ENCODE data around the gene TARP.
A peak's percentile ranks its signal among the peaks of the same experiment; 100 is the strongest.
"Not testable (repeated sequence)": the region's sequence is repeated elsewhere in the genome, so short reads cannot be mapped to it uniquely, and the experiment has no call there.

Gene TARP

DNA sequence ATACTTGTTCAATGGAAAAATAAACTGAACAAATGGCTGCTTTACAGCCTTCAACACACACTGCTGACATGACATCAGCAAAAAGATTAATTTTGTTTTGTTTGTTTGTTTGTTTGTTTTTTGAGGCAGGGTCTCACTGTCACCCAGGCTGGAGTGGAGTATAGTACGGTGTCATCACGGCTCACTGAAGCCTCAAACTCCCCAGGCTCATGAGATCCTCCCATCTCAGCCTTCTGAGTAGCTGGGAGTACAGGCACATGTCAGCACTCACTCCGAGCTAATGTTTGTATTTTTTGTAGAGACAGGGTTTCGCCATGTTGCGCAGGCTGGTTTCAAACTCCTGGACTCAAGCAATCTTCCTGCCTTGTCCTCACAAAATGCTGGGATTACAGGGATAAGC, 10.9 kb downstream of the TARP start:
- no peak for DNase-seq (ENCODE audit: low read depth, low spot score)

- not testable (repeated sequence) for DNase-seq (ENCODE audit: low read depth, low spot score)
Observed at GRCh38 chr7:38262026-38262425, 11.4 kb downstream of the TARP start.

DNA sequence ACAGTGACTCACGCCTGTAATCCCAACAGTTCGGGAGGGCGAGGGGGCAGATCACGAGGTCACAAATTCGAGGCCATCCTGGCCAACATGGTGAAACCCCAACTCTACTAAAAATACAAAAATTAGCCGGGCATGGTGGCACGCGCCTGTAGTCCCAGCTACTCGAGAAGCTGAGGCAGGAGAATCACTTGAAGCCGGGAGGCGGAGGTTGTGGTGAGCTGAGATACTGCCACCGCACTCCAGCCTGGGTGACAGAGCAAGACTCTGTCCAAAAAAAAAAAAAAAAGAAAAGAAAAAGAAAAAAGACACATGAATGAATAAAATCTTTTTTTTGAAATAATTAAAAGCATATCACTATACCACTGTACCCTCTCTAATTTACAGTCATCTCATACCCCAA, 11.8 kb downstream of the TARP start:
- not testable (repeated sequence) for DNase-seq (ENCODE audit: low read depth, low spot score)

DNA sequence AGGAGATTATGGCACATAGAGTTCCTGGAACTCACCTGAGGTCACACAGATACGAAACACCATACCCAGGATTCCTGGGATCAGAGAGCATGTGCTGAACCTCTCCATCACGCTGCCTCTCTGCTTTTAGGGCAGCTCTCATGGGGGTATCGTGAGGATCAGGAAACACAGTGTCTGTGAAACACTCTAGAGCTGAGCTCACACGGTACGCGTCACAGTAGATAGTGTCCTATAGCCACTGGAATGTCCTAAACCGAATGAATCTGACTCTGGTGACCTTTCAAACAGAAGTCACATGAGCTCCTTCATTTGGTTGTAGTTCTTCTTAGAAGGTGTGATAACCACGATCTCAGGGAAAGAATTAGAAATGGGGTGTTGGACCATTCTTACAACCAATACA, 14.3 kb downstream of the TARP start:
- not testable (repeated sequence) for DNase-seq (ENCODE audit: low read depth, low spot score)

- DNase-seq (ENCODE audit: low read depth, low spot score) = no peak
Observed at GRCh38 chr7:38257350-38257677, 16.1 kb downstream of the TARP start.

GRCh38 chr7:38249849-38250248, 23.6 kb downstream of the TARP start:
- DNase-seq (ENCODE audit: low read depth, low spot score) = not testable (repeated sequence)

GRCh38 chr7:38248069-38248567, 25.3 kb downstream of the TARP start:
- DNase-seq (ENCODE audit: low read depth, low spot score) = no peak

DNA sequence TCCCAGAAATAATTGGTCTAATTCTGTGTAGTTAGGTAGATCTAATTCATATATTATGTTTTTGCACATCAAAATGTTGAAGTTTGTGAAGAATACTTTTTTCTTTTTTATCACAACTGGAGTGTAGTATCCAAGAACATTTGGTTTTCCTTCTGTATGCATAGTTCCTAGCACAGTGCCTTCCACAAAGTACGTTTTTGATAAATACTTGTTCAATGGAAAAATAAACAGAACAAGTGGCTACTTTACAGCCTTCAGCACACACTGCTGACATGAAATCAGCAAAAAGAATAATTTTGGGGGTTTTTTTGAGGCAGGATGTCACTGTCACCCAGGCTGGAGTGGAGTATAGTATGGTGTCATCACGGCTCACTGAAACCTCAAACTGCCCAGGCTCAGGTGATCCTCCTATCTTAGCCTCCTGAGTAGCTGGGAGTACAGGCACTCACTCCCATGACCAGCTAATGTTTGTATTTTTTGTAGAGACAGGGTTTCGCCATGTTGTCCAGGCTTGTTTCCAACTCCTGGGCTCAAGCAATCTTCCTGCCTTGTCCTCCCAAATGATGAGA, 27.9 kb downstream of the TARP start:
- no peak for DNase-seq (ENCODE audit: low read depth, low spot score)

DNA sequence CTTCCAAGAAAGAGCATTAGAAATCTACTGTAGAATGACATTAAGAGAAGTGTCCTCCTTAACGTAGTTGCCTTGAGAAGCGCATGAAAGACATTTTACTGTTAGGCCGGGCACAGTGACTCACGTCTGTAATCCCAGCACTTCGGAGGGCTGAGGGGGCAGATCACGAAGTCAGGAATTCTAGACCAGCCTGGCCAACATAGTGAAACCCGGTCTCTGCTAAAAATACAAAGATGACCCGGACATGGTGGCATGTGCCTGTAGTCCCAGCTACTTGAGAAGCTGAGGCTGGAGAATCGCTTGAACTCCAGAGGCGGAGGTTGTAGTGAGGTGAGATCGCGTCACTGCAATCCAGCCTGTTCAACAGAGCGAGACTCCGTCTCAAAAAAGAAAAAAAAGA, 28.9 kb downstream of the TARP start:
- DNase-seq (ENCODE audit: low read depth, low spot score) = no peak

DNA sequence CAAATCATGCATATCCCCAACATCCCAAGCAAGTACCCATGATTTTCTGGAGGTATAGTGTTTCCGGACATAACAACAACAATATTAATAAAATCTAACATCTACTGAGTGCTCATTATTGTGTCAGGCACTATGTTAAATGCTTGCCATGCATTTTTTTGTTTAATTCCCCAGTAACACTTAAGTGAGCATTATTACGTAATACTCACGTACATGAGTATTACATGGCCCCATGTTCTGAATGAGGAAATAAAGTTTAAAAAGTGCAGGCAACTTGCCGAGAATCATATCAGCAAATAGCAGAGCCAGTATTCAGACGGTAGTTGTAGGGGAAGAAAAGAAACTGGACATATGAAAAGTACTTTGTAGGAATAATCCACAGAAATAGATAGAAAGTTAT, 30.1 kb downstream of the TARP start:
- not testable (repeated sequence) for DNase-seq (ENCODE audit: low read depth, low spot score)

DNA sequence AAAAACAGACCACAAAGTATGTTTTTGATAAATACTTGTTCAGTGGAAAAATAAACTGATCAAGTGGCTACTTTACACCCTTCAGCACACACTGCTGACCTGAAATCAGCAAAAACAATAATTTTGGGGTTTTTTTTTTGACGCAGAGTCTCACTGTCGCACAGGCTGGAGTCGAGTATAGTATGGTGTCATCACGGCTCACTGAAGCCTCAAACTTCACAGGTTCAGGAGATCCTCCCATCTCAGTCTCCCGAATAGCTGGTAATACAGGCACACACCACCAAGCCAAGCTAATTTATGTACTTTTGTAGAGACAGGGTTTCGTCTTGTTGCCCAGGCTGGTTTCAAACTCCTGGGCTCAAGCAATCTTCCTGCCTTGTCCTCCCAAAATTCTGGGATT, 30.6 kb downstream of the TARP start:
- DNase-seq (ENCODE audit: low read depth, low spot score) = no peak

- no peak for DNase-seq (ENCODE audit: low read depth, low spot score)
Observed at GRCh38 chr7:38241071-38241470, 32.4 kb downstream of the TARP start.

GRCh38 chr7:38239129-38239528, 34.3 kb downstream of the TARP start:
- DNase-seq (ENCODE audit: low read depth, low spot score) = not testable (repeated sequence)

DNA sequence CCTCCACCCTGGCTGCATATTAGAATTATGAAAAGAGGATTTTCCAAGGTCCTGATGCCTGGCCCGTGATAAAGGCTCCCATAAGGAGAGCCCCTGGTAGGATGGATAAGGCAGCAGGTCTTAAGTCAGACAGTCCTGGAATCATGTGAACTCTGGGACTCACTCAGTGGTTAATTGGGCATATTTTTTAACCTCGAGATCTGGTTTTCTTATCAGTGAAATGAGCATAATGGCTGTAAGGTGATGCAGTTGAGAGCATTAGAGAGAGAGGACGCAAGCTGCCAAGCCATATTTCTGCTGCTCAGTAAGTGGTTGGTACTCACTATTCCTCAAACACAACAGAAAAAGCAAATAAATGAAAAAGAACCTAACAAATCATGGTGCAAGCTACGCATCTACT, 37.8 kb downstream of the TARP start:
- DNase-seq (ENCODE audit: low read depth, low spot score) = no peak

DNA sequence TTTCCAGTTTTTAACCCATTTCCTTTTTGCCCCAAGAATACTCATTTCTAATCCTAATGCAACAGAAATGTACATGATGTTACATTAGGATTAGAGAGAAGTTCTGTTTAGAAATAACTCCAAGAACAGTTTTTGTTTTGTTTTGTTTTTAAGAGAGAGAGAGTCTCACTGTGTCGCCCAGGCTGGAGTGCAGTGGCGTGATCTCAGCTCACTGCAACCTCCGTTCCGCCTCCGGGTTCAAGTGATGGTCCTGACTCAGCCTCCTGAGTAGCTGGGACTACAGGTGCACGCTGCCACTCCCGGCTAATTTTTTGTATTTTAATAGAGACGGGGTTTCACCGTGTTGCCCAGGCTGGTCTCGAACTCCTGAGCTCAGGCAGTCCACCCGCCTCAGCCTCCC, 38.7 kb downstream of the TARP start:
- DNase-seq (ENCODE audit: low read depth, low spot score) = not testable (repeated sequence)

- no peak for DNase-seq (ENCODE audit: low read depth, low spot score)
Observed at GRCh38 chr7:38232502-38233366, 40.7 kb downstream of the TARP start.

- DNase-seq (ENCODE audit: low read depth, low spot score) = no peak
Observed at GRCh38 chr7:38229884-38230642, 43.4 kb downstream of the TARP start.

- DNase-seq (ENCODE audit: low read depth, low spot score) = no peak
Observed at GRCh38 chr7:38229386-38229785, 44.0 kb downstream of the TARP start.

- no peak for DNase-seq (ENCODE audit: low read depth, low spot score)
Observed at GRCh38 chr7:38224392-38224791, 49.0 kb downstream of the TARP start.

DNA sequence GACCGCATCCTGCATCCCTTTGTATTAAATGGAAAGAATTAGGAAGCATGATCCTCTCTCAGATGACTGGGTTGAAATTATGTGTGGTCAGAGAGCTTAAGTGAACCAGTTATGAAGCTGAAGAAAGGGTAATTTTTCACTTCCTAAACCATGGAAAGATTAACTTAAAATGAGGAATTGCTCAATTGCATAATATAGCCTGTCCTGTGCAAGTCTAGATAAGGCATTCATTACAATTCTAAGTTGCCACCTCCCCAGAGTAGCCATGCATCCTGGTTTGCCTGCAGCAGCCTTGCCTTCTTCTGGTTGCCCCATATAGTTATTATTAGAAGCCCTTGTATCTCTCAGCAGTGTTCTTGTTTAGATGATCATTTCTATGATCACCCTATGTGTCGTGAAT, 50.1 kb downstream of the TARP start:
- DNase-seq (ENCODE audit: low read depth, low spot score) = no peak

DNA sequence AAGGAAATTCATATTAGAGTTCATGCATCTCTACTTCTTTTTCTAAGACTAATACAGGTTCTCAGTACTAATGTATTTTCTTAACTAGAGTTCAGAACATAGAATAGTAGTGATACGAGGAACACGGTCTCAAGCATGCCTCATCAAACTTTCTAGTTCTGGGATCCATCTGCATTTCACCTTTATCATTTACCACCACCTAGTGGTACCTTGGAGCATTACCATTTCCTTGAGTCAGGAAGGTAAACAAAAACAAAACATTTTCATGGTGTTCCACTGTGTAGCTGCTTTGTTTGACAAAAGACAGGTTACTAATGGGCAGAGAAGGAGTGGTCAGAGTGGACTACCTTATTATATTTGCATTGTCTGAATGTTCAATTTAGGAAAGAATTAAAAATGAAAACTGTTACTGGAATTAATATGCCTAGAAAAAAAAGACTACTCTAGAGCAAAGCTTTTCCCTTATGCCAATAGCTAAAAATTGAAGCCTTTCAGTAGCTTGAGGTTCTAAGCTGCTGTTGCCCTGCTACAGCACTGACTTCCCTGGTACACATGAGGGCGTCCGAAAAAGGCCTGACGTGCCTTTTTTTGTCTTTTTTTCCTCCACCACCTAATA, 50.8 kb downstream of the TARP start:
- DNase-seq (ENCODE audit: low read depth, low spot score) = peak; percentile 15

- no peak for DNase-seq (ENCODE audit: low read depth, low spot score)
Observed at GRCh38 chr7:38220452-38220851, 53.0 kb downstream of the TARP start.
